Activated CD4-positive, CD25-positive, alpha-beta regulatory T cell (primary cell): ENCODE results near the gene SH3BP1.
A peak's percentile ranks its signal among the peaks of the same experiment; 100 is the strongest.
"Not testable (repeated sequence)": the region's sequence is repeated elsewhere in the genome, so short reads cannot be mapped to it uniquely, and the experiment has no call there.

Source experiments
- DNase-seq, 4 experiments: peaks; one replicate each; lab custom pipeline; 2025; lab: John Stamatoyannopoulos, UW

The SH3BP1 gene

GRCh38 chr22:37679670-37680069 is 40.2 kb downstream of the SH3BP1 start:
- DNase-seq: no peak

DNA sequence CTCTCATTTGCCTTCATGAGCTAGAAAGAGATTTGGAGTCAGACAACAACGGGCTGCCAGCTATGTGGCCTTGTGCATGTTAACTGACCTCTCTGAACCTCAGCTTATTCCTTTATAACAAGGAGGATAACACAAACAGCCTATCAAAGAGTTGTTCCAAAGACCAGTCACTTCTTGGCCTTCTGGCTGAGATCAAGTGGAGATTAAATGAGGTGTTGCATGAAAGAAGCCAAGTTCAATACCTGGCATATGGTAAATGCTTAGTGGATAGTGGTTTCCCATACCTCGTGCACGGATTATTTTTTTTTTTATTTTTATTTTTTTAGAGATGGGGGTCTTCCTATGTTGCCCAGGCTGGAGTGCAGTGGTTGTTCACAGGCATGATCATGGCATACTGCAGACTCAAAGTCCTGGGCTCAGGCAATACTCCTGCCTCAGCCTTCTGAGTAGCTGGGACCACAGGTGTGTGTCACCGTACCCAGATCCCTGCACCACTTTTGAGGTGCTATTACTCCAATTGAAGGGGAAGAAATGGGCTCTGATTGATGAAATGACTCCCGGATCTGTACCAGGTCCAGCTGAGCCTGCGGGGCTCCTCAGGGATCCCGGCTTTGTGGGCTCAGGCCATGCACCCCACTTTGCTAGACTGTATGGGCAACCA is 40.9 kb downstream of the SH3BP1 start:
- no peak for DNase-seq

GRCh38 chr22:37681001-37681424 is 41.5 kb downstream of the SH3BP1 start:
- no peak for DNase-seq

- peak; percentile 36 to 58 (median 56) for DNase-seq
These were observed 42.1 kb downstream of the SH3BP1 start for GRCh38 chr22:37681556-37682049.

- no peak for DNase-seq
These were observed 45.5 kb downstream of the SH3BP1 start for GRCh38 chr22:37684803-37685615.

- DNase-seq: peak; percentile 39 to 49 (median 45)
These were observed 46.8 kb downstream of the SH3BP1 start, which contains the start of gene NOL12 for GRCh38 chr22:37686002-37686982. Gene NOL12, plus strand, starts transcription at chr22:37686343. Its CDS starts 50 bp downstream, at chr22:37686393.

DNA sequence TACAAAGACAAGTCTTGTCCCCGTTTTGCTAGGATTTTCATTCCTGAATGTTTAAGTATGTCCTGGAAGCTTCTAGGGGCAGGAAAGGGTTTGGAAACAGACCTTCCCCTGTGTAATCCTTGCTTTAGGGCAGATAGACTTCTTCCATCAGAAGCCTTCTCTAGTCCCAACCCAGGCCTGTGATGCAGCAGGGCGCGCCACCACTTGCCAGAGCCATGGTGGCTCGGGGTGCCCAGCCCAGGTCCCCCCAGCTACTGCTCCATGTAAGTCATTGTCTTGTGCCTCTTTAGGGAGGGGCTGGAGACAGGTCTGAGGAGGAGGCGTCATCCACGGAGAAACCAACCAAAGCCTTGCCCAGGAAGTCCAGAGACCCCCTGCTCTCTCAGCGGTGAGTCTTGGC is 50.9 kb downstream of the SH3BP1 start:
- no peak for DNase-seq

DNA sequence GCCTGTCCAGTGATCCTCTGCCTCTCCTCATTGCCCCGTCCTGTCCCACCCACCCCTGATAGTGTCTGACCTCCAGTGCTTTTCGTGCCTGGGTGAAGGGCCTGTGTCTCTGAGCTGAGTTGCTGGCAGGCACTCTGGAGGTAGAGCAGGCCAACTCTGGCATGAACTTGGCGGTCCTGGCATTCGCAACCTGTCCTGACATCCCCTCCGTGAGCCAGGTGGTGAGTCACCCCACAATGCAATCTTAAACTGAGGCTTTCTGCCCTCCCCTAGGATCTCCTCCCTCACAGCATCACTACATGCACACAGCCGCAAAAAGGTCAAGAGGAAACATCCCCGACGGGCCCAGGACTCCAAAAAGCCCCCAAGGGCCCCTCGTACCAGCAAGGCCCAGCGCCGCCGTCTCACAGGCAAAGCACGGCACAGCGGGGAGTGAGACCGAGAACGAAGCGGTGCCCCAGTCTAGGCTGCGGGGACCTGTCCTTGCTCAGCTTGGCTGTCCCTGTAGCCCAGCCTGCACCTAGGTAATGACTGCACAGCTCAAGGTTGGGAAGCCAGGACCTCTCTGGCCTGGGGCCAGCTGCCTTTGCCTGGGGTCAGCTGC is 51.5 kb downstream of the SH3BP1 start:
- no peak for DNase-seq

DNA sequence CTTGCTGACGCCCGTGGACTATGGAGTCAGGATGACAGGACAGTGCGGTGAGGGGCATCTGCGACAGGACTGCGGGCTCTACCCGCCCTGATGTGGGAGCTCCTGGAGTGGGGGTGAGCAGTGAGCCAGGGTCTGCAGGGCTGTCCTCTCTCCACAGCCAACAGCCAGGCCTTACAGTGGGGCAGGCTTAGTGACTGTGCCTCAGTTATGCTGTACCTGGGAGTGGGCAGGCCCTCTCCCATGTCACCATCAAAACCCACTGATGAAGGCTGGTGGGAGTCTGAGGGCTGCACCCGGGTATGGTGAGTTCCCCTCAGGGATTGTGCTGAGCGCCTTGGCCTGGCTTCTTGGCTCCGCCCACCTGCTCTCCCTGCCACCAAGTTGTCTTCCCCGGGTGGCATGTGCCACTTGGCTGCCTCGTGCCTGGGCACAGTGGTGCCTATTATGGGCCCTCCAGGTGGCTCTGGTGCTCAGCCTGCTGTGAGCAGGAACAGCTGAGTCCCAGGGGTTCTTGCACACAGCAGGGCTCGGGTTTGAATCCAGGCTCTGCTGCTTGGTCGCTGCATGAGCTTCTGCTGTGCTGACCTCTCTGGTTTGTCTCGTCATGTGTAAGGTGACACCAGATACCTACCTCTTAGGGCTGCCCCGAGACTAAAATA is 53.3 kb downstream of the SH3BP1 start:
- DNase-seq: no peak

GRCh38 chr22:37694131-37694530 is 54.7 kb downstream of the SH3BP1 start:
- not testable (repeated sequence) for DNase-seq

GRCh38 chr22:37696260-37696656 is 56.8 kb downstream of the SH3BP1 start:
- DNase-seq: not testable (repeated sequence)

DNA sequence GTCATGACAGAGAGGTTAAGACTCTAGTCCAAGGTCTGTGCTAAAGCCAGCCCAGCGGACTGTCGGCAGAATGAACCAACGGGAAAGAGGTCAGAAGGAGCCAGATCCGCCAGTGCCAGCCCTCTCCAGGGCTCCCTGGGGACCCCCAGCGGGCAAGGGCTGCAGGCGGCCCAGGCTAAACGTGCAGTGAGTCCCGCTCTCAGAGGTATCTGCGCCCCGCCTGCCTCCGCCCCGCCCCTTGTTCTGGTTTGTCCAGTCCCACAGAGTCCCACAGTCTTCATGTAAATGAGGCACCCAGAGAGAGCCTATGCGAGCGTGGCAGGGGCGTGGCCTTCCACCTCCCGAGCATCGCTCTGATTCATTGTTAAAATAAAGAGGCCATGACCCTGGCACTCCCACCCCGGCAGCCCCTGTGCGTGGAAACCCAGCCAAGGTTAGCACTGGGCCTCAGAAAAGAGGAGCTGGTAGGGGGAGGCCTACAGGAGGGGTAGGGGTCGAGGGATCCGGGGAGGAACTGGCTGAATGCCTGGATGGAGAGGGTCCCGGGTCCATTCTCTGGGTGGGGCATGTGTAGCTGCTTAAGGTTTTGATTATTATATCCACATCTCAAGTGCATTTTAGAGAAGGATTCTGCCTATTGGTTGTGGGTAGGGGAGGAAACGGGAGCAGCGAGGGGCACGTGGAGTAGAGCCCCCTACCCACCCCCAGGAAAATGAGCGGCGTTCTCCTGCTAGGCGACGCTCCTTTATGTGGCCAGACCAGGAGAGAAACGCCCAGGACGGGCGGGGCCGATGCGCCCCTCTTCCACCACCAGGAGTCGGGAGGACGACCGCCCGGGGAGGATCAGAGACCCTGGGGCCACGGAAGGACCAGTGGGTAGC is 57.4 kb downstream of the SH3BP1 start, which contains the start of gene TRIOBP:
TRIOBP (plus strand) TSS at position 392 of the 881 bp plus-strand sequence. CDS start 4,318 bp downstream, outside the sequence.
- DNase-seq: peak; percentile 40 to 57 (median 43)

- DNase-seq: no peak
These were observed 58.0 kb downstream of the SH3BP1 start for GRCh38 chr22:37697538-37697835.

DNA sequence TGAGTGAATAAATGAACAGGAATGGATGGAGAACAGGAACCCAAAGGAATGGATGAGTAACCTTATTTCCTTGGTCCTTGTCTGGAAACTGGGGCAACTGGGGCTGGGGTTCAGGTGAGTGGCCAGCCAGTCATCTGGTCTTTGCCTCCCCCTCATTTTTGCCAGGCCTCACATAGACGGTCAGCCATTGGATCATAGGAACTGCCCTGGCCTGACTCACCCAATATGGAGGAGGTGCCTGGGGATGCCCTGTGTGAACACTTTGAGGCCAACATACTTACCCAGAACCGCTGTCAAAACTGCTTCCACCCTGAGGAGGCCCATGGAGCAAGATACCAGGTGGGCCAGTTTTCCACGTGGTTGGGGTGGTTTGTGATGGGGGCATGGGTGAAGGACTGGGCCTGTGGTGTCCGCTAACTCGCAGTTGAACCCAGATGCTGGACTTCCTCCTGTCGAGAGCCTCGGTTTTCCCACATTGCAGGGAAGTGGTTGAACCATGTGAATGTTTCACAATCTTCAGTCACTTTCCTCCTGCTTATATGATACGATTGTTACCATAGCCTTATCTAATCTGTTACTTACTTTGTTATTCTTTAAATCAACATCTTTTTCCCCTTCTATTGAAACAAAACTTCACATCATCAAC is 61.8 kb downstream of the SH3BP1 start:
- no peak for DNase-seq

GRCh38 chr22:37703906-37704305 is 64.4 kb downstream of the SH3BP1 start:
- no peak for DNase-seq

DNA sequence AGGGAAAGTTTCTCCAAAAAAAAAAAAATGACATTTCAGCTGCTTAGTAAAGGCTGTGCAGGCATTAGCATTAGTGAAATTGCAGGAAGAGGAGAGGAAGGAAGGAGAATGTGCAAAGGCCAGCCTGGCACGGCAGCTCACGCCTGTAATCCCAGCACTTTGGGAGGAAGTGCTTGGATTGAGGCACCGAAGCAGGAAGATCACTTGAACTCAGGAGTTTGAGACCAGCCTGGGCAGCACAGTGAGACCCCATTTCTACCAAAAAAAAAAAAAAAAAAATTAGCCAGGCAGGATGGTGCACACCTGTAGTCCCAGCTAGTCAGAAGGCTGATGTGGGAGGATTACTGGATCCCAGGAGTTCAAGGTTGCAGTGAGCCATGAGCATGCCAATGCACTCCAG is 65.2 kb downstream of the SH3BP1 start:
- DNase-seq: no peak

GRCh38 chr22:37705205-37705604 is 65.7 kb downstream of the SH3BP1 start:
- no peak for DNase-seq
